ENCODE data around the gene MBNL1.

DNA sequence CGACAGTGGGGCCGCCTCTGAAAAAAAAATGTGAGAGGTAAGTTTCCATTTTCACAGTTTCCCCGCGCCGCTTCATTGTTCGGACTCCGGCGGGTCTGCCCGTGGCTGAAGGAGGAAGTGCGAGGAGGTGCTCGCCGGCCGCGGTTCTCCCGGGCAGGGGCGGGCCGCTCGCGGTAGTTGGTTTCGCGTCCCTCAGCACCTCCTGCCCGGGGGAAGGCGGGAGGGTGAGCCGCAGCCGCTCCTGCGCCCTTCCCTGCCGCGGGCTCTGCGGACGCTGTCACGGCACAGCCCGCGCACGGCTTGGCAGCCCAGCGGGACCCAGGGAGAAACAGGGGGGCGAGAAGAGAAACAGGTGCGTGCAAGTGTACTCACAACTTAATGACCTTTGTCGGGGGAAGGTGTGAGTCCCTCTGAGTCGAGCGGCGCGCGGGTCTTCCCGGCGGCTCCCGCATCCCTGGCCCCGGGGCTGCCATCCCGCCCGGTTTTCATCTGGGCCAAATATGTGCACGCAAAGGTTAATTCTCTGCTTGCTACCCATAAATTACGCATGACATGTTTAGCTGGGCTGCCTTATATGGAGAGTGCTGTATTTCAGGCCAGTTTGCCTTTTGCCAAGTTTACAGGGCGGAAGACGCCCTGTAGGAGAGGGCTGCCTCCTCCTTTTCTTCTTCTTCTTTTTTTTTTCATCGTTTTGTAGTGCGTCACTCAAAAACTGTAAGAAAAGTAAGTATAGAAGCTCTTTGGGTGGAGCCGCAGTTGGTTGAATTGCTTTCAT lies 514 bp downstream of the MBNL1 start:
- TF ChIP-seq, protein P1, sequence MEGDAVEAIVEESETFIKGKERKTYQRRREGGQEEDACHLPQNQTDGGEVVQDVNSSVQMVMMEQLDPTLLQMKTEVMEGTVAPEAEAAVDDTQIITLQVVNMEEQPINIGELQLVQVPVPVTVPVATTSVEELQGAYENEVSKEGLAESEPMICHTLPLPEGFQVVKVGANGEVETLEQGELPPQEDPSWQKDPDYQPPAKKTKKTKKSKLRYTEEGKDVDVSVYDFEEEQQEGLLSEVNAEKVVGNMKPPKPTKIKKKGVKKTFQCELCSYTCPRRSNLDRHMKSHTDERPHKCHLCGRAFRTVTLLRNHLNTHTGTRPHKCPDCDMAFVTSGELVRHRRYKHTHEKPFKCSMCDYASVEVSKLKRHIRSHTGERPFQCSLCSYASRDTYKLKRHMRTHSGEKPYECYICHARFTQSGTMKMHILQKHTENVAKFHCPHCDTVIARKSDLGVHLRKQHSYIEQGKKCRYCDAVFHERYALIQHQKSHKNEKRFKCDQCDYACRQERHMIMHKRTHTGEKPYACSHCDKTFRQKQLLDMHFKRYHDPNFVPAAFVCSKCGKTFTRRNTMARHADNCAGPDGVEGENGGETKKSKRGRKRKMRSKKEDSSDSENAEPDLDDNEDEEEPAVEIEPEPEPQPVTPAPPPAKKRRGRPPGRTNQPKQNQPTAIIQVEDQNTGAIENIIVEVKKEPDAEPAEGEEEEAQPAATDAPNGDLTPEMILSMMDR (IDR thresholded peaks at IDR 0.05) = peak in 3 of 6 experiments; percentile 5 to 27 (median 26)
- peak in 2 of 4 donors; percentile 69 to 72 for TF ChIP-seq POLR2A (IDR thresholded peaks at IDR 0.05)

Data from upper lobe of left lung (tissue), 4 donors.